ENCODE data around the gene HTR1D.

The HTR1D gene

GRCh38 chr1:23254584-23254983 lies 37.3 kb upstream of the HTR1D start:
- Histone ChIP-seq H3K27me3 (ENCODE audit: control insufficient read depth in 3 of 3, insufficient read depth in 3 of 3, low read depth in 1 of 3, low read length in 3 of 3) (peaks cover 0 to 3% (median 0%) of the 10 kb centered on the region in 3 experiments), H3K4me3 (ENCODE audit: low read length in 2 of 2) (no peak overlapping the region), H3K27ac (replicated peaks; ENCODE audit: low read length) (no peak overlapping the region), H3K9ac (ENCODE audit: low read depth, low read length, poor library complexity) (no peak overlapping the region), H4K8ac (ENCODE audit: low read depth, low read length) (no peak overlapping the region), H2AK5ac (ENCODE audit: low read depth, low read length) (peak overlapping the region; percentile 17), H3K4me2 (ENCODE audit: insufficient read depth, low read length, poor library complexity, severe bottlenecking) (no peak overlapping the region), H2BK15ac (ENCODE audit: low read length) (no peak overlapping the region), H3K18ac (ENCODE audit: low read length) (peak overlapping the region; percentile 36), H3K23ac (ENCODE audit: low read depth, low read length, poor library complexity) (no peak overlapping the region), H3K79me1 (ENCODE audit: low read depth, low read length) (no peaks in the 10 kb centered on the region), H3K9me3 (replicated peaks in 1 of 2; ENCODE audit: control insufficient read depth in 2 of 2, insufficient read depth in 1 of 2, low read depth in 1 of 2, low read length in 2 of 2) (peaks cover 6% of the 10 kb centered on the region in 2 donors), H4K91ac (ENCODE audit: low read depth, low read length, poor library complexity) (no peak overlapping the region), H2AFZ (ENCODE audit: low read length) (peak overlapping the region; percentile 9), H2BK12ac (ENCODE audit: low read length) (no peak overlapping the region), H3K14ac (ENCODE audit: low read length) (no peak overlapping the region), H2BK5ac (ENCODE audit: low read length) (no peak overlapping the region), H3K4ac (ENCODE audit: low read length) (no peak overlapping the region), H3K36me3 (replicated peaks in 1 of 2; ENCODE audit: control insufficient read depth in 2 of 2, insufficient read depth in 2 of 2, low read length in 2 of 2) (no peaks in the 10 kb centered on the region), H3K4me1 (ENCODE audit: control insufficient read depth in 2 of 2, insufficient read depth in 1 of 2, low read depth in 1 of 2, low read length in 2 of 2) (peaks cover 1 to 3% of the 10 kb centered on the region in 2 donors), H2BK120ac (ENCODE audit: low read depth, low read length) (no peak overlapping the region)
- DNase-seq (ENCODE audit: low spot score) = no peak
- no CpG with 5 or more reads among the region's 5 CpGs for WGBS, 2 donors (ENCODE audit: extremely low coverage in 2 of 2, insufficient read length in 2 of 2, insufficient replicate concordance in 1 of 2)

- peaks cover 0 to 4% of the 10 kb centered on the region in 2 donors for H3K4me1 ChIP-seq (ENCODE audit: control insufficient read depth in 2 of 2, insufficient read depth in 1 of 2, low read depth in 1 of 2, low read length in 2 of 2)
- no peak overlapping the region for H3K4ac ChIP-seq (ENCODE audit: low read length)
- H2AFZ ChIP-seq (ENCODE audit: low read length) = no peak overlapping the region
- H3K23ac ChIP-seq (ENCODE audit: low read depth, low read length, poor library complexity) = no peak overlapping the region
- no peak overlapping the region for H2BK5ac ChIP-seq (ENCODE audit: low read length)
- H3K9ac ChIP-seq (ENCODE audit: low read depth, low read length, poor library complexity) = no peak overlapping the region
- H3K18ac ChIP-seq (ENCODE audit: low read length) = no peak overlapping the region
- H4K91ac ChIP-seq (ENCODE audit: low read depth, low read length, poor library complexity) = no peak overlapping the region
- H2BK12ac ChIP-seq (ENCODE audit: low read length) = no peak overlapping the region
- no peak overlapping the region for H2AK5ac ChIP-seq (ENCODE audit: low read depth, low read length)
- H4K8ac ChIP-seq (ENCODE audit: low read depth, low read length) = no peak overlapping the region
- DNase-seq (ENCODE audit: low spot score) = no peak
- H3K4me3 ChIP-seq (ENCODE audit: low read length in 2 of 2) = no peak overlapping the region
- H3K9me3 ChIP-seq (replicated peaks in 1 of 2; ENCODE audit: control insufficient read depth in 2 of 2, insufficient read depth in 1 of 2, low read depth in 1 of 2, low read length in 2 of 2) = peaks cover 6% of the 10 kb centered on the region in 2 donors
- no peak overlapping the region for H2BK120ac ChIP-seq (ENCODE audit: low read depth, low read length)
- WGBS, 2 donors (ENCODE audit: extremely low coverage in 2 of 2, insufficient read length in 2 of 2, insufficient replicate concordance in 1 of 2) = no CpG with 5 or more reads among the region's 1 CpG
- H2BK15ac ChIP-seq (ENCODE audit: low read length) = no peak overlapping the region
- no peaks in the 10 kb centered on the region for H3K36me3 ChIP-seq (replicated peaks in 1 of 2; ENCODE audit: control insufficient read depth in 2 of 2, insufficient read depth in 2 of 2, low read length in 2 of 2)
- no peaks in the 10 kb centered on the region for H3K79me1 ChIP-seq (ENCODE audit: low read depth, low read length)
- no peak overlapping the region for H3K27ac ChIP-seq (replicated peaks; ENCODE audit: low read length)
- H3K4me2 ChIP-seq (ENCODE audit: insufficient read depth, low read length, poor library complexity, severe bottlenecking) = no peak overlapping the region
- H3K14ac ChIP-seq (ENCODE audit: low read length) = no peak overlapping the region
- peaks cover 0 to 3% (median 0%) of the 10 kb centered on the region in 3 experiments for H3K27me3 ChIP-seq (ENCODE audit: control insufficient read depth in 3 of 3, insufficient read depth in 3 of 3, low read depth in 1 of 3, low read length in 3 of 3)
Observed at GRCh38 chr1:23251812-23252211, 34.5 kb upstream of the HTR1D start.

GRCh38 chr1:23249787-23250454 lies 32.6 kb upstream of the HTR1D start:
- Histone ChIP-seq H4K8ac (ENCODE audit: low read depth, low read length) (no peak overlapping the region), H3K36me3 (replicated peaks in 1 of 2; ENCODE audit: control insufficient read depth in 2 of 2, insufficient read depth in 2 of 2, low read length in 2 of 2) (no peaks in the 10 kb centered on the region), H3K4ac (ENCODE audit: low read length) (no peak overlapping the region), H2BK120ac (ENCODE audit: low read depth, low read length) (no peak overlapping the region), H3K4me2 (ENCODE audit: insufficient read depth, low read length, poor library complexity, severe bottlenecking) (no peak overlapping the region), H3K14ac (ENCODE audit: low read length) (no peak overlapping the region), H3K27ac (replicated peaks; ENCODE audit: low read length) (no peak overlapping the region), H2BK5ac (ENCODE audit: low read length) (no peak overlapping the region), H4K91ac (ENCODE audit: low read depth, low read length, poor library complexity) (no peak overlapping the region), H3K9me3 (replicated peaks in 1 of 2; ENCODE audit: control insufficient read depth in 2 of 2, insufficient read depth in 1 of 2, low read depth in 1 of 2, low read length in 2 of 2) (peaks cover 0 to 2% of the 10 kb centered on the region in 2 donors), H3K4me3 (ENCODE audit: low read length in 2 of 2) (no peak overlapping the region), H2BK15ac (ENCODE audit: low read length) (no peak overlapping the region), H3K18ac (ENCODE audit: low read length) (no peak overlapping the region), H2AFZ (ENCODE audit: low read length) (no peak overlapping the region), H3K9ac (ENCODE audit: low read depth, low read length, poor library complexity) (no peak overlapping the region), H2BK12ac (ENCODE audit: low read length) (no peak overlapping the region), H3K79me1 (ENCODE audit: low read depth, low read length) (no peaks in the 10 kb centered on the region), H3K27me3 (ENCODE audit: control insufficient read depth in 3 of 3, insufficient read depth in 3 of 3, low read depth in 1 of 3, low read length in 3 of 3) (peaks cover 0 to 3% (median 0%) of the 10 kb centered on the region in 3 experiments), H3K23ac (ENCODE audit: low read depth, low read length, poor library complexity) (no peak overlapping the region), H3K4me1 (ENCODE audit: control insufficient read depth in 2 of 2, insufficient read depth in 1 of 2, low read depth in 1 of 2, low read length in 2 of 2) (peaks cover 0 to 4% of the 10 kb centered on the region in 2 donors), H2AK5ac (ENCODE audit: low read depth, low read length) (no peak overlapping the region)
- DNase-seq (ENCODE audit: low spot score) = no peak
- no CpG with 5 or more reads among the region's 6 CpGs for WGBS, 2 donors (ENCODE audit: extremely low coverage in 2 of 2, insufficient read length in 2 of 2, insufficient replicate concordance in 1 of 2)

GRCh38 chr1:23247276-23247675 lies 30.0 kb upstream of the HTR1D start:
- no peak overlapping the region for H3K23ac ChIP-seq (ENCODE audit: low read depth, low read length, poor library complexity)
- no peak for DNase-seq (ENCODE audit: low spot score)
- no peak overlapping the region for H4K91ac ChIP-seq (ENCODE audit: low read depth, low read length, poor library complexity)
- no peak overlapping the region for H3K4me3 ChIP-seq (ENCODE audit: low read length in 2 of 2)
- no peak overlapping the region for H2BK12ac ChIP-seq (ENCODE audit: low read length)
- no peak overlapping the region for H3K4me2 ChIP-seq (ENCODE audit: insufficient read depth, low read length, poor library complexity, severe bottlenecking)
- H2BK120ac ChIP-seq (ENCODE audit: low read depth, low read length) = no peak overlapping the region
- H3K27ac ChIP-seq (replicated peaks; ENCODE audit: low read length) = no peak overlapping the region
- H3K27me3 ChIP-seq (ENCODE audit: control insufficient read depth in 3 of 3, insufficient read depth in 3 of 3, low read depth in 1 of 3, low read length in 3 of 3) = peaks cover 0 to 7% (median 0%) of the 10 kb centered on the region in 3 experiments
- no peak overlapping the region for H2BK15ac ChIP-seq (ENCODE audit: low read length)
- no peak overlapping the region for H2AK5ac ChIP-seq (ENCODE audit: low read depth, low read length)
- H3K14ac ChIP-seq (ENCODE audit: low read length) = no peak overlapping the region
- no peaks in the 10 kb centered on the region for H3K79me1 ChIP-seq (ENCODE audit: low read depth, low read length)
- peaks cover 0 to 4% of the 10 kb centered on the region in 2 donors for H3K4me1 ChIP-seq (ENCODE audit: control insufficient read depth in 2 of 2, insufficient read depth in 1 of 2, low read depth in 1 of 2, low read length in 2 of 2)
- no peak overlapping the region for H3K4ac ChIP-seq (ENCODE audit: low read length)
- H2AFZ ChIP-seq (ENCODE audit: low read length) = no peak overlapping the region
- no peak overlapping the region for H2BK5ac ChIP-seq (ENCODE audit: low read length)
- no peak overlapping the region for H3K18ac ChIP-seq (ENCODE audit: low read length)
- H3K36me3 ChIP-seq (replicated peaks in 1 of 2; ENCODE audit: control insufficient read depth in 2 of 2, insufficient read depth in 2 of 2, low read length in 2 of 2) = no peaks in the 10 kb centered on the region
- WGBS, 2 donors (ENCODE audit: extremely low coverage in 2 of 2, insufficient read length in 2 of 2, insufficient replicate concordance in 1 of 2) = no CpG with 5 or more reads among the region's 6 CpGs
- peaks cover 0 to 2% of the 10 kb centered on the region in 2 donors for H3K9me3 ChIP-seq (replicated peaks in 1 of 2; ENCODE audit: control insufficient read depth in 2 of 2, insufficient read depth in 1 of 2, low read depth in 1 of 2, low read length in 2 of 2)
- H4K8ac ChIP-seq (ENCODE audit: low read depth, low read length) = no peak overlapping the region
- no peak overlapping the region for H3K9ac ChIP-seq (ENCODE audit: low read depth, low read length, poor library complexity)
